HG03064 (cell line): ENCODE results near the gene CLBA1.

Experiments
- ATAC-seq: cut with Tn5 transposase; IDR thresholded peaks from one replicate; pipeline ENCODE4 v1.9.1; 2021; ENCODE audit warnings: low read depth; ENCODE audit not compliant: unreplicated experiment

CLBA1 gene

DNA sequence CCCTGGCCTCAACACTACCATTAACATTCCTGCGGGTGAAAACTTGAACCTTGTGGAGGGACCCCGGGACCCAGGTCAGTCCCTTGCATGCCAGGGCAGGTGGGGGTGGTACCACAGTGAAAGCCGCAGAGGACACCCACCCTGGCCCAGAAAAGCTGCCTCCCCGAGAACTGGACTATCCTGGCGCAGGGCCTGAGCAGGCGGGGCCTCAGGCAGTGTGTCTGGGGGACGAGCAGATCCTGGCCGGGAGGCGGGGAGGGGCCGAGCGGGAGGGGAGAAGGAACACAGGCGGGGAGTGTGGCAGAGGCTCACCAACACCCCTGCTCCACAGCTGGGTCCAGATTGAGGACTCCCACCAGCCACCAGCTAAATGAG, 17.4 kb upstream of the CLBA1 start:
- no peak for ATAC-seq

DNA sequence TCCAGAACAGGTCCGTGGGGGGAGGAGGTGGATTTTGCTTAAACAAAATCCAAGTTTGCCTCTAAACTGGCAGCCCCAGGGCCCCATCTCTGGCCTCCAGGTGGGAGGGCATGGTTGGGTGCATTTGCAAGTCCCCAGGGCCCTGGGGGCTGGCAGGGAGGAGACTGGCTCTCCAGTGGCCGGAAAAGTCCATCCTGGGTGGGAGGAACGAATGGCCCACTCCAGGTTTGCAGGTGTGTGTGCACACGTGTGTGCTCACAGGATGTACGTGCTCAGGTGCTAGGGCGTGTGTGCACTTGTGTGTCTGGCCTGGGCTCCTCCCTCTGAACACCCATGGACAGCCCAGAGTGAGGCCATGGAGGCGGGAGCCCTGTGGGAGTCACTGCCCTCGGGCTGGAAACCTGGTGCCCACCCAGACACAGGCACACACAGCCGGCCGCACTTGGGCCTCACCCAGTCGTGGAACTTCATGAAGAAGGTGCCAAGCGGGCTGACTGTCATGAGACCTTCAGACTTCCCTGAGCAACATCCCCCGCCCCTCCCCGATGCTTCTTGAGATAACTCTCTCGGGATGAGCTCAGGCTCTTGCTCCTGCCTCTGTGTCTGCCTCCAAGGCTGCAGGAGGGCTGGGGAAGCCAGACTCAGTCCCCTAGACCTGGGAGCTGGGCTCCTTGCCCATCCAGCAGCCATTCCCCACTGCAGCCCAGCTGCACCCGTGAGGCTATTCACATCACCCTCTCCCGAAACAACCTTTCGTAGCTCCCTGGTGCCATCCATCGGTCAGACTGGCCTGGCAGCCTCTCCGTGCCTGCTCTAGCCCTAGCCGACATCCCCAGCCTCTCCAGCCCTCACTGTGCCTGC, 16.8 kb upstream of the CLBA1 start:
- ATAC-seq, result no peak

DNA sequence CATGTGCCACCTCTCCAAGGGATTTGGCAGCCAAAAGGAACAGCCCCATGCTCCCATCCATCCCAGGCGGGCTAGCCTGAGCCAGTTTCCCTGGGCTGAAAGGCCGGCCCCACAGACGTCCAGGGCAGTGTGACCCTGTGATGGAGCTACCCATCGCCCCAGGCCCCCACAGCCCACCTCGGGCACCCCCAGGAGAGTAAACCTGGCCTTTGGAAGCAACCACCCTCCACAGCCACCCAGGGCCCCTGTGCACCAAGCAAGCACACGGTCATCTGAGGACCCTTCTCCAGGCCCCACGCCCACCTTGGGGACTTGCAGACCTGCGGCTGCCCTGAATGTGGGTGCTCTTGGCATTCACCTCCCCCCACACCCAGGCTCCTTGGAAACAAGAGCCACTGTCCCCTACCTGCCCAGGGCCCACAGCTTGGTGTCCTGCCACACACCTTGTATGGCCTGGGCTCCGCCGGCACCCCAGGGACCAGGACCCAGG, 15.8 kb upstream of the CLBA1 start:
- no peak for ATAC-seq

DNA sequence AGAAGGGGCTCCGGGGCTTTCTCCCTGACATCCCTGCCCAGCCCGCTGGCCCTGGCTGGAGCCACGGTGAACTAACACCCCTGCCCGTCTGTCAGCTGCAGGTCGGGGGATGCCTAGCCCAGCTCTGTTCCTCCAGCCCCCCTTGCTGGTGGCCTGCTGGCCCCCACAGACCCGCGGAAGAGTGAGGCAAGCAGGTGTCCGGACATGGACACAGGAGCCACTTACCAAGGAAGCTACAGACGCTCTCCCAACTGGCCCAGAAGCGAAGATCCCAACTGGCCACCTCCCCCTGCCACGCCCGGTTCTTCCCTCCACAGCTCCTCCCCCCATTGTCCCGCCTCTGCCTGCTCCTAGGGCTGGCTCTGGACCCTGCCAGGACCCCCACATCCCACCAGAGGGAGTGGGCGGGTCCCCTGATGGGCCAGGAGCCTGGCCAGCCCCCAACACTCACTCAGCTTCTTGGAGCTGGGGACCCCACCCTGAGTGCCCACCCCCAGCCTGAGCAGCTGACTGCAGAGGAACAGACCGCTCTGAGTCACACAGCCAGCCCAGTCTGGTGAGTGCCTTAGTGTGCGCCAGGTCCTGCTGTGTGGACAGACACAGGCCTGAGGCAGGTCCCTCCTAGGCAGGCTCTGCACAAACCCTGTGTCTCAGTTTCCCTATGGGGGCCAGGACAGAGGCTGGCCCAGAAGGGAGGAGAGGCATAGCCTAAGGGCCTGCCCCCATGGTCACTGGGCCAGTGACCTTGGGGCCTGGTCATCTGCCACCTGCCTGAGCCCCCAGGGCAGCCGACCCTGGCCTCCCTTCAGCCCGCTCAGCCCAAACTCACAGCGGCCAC, 15.1 kb upstream of the CLBA1 start:
- no peak for ATAC-seq

DNA sequence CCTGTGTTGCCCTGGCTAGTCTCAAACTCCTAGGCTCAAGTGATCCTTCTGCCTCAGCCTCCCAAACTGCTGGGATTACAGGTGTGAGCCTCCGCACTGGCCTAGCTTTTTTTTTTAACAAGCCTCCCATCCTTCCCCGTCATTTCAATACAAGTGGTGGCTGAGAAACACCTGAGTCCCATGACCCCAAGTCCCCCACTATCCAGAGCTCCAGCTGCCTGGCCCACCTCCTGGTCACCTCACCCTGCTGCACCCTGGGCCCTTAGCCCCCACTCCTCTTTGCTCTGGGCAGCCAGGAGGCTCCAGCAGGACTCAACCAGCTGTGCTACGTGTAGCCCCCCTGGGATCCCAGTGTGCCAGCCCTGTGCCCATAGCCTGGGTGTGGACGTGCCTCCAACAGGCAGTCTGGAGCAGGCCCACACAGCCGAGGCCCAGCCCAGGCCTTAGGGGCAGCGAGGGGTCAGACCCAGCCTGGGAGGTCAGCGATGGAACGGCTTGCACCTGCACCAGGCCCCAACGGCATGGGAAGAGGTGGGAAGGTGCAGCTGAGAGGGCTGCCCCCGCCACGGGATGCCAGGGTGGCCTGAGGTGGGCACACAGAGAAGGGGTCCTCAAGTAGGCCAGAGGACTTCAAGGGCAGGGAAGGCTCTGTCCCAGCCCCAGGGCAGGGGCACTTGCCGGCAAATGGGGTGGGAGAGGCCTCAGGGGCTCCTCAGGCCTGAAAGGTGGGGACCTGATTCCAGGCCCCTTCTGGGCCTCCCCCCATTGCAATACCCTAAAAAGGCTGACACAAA, 13.9 kb upstream of the CLBA1 start:
- ATAC-seq, result no peak

DNA sequence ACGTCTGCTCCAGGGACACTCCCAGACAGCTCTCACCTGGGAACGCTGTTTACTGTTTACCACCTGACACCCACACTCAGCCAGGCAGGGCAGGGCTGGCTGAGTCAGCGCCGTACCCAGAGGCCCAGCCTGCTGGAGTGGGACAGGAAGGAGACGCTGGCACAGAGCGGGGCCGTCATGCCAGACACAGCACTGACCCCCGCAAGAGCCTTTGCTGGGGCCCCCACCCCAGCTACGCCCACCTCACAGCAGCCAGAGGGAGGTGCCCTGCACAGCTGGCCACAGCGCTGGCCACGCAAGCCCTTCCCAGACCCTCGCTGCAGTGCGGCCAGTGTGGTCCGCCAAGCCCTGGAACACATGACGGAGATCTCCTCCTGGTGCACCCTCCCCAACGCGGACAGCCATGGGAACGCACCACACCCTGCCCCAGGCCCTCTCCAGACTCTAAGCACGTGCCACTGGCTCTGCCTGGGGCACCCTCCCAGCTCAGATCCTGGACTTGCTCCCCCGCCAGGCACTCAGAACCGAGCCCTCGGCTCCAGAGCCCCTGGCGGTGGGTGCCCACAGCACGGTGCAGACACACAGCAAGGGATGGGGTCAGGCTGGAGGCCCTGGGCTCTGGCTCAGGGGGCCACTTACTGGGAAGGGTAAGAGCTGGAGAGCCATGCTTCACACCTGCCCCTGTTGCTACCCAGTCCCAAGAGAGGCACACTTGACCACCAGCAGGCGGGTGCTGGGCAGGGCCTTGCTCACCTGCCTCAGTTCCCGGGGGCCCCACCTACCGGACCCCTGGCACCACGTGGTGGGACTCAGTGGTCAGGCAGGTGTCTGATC, 13.1 kb upstream of the CLBA1 start:
- no peak for ATAC-seq

DNA sequence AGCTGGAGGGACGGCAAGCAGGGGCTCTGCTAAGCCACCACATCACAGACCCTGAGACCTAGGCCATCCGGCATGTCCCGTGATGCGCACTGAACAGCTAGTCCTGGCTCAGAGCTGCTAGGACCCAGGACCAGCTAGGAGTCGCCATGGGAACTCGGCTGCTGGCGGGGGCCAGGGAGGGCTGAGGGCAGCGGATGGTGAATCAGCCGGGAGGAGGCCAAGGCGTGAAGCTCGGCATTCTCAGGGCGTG, 12.5 kb upstream of the CLBA1 start:
- no peak for ATAC-seq

DNA sequence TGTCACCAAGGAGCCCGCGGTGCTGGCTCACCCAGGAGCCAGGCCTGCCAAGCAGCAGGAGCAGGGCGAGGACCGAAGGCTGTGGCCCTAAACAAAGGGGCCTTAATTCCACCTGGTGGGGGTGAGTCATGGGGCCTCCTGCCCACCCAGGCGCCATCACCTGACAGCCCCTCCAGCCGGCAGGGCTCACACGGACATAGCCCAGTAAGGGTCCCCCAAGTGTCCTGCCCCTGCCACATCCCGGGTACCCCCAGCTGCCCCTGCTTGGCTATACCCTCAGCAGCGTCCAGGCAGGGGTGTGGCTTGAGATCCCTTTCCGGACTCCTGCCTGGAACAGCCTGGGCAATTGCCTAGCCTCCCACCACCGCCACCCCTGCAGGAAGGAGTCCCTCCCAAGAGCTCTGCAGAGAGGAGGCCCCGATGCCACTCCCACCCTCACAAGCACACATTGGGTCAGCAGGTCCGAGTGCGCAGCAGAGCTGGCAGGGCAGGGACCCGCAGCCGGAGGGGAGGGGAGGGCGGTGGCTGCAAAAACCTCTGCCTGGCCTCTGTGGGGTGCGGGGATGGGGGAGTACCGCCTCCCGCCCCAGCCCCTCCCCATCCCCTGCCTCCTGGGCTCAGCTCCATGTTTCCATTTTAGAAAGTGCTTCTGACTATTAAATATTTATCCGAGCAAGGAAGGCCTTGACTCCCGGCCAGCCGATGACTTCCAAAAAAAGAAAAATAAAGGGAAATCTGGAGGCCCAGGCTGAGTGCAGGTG, 12.0 kb upstream of the CLBA1 start:
- ATAC-seq, result no peak

DNA sequence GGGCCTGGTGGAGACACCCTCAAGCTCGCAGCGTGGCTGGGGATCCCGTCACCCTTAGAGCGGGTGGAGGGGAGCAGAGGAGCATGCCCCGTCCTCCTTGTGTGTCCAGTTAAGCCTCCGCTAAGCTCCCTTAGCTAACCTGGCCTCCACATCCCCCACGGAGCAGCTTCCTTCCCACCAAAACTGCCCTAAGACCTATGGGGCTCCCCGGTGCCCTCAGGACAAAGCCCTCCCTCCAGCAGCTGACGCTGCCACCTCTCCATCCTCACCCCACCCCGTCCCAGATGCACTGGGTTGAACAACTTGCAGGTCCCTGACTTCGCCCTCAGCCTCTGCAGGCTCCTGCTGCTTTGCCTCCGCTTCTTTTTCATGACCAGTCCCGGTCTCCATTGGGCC, 11.4 kb upstream of the CLBA1 start:
- no peak for ATAC-seq

DNA sequence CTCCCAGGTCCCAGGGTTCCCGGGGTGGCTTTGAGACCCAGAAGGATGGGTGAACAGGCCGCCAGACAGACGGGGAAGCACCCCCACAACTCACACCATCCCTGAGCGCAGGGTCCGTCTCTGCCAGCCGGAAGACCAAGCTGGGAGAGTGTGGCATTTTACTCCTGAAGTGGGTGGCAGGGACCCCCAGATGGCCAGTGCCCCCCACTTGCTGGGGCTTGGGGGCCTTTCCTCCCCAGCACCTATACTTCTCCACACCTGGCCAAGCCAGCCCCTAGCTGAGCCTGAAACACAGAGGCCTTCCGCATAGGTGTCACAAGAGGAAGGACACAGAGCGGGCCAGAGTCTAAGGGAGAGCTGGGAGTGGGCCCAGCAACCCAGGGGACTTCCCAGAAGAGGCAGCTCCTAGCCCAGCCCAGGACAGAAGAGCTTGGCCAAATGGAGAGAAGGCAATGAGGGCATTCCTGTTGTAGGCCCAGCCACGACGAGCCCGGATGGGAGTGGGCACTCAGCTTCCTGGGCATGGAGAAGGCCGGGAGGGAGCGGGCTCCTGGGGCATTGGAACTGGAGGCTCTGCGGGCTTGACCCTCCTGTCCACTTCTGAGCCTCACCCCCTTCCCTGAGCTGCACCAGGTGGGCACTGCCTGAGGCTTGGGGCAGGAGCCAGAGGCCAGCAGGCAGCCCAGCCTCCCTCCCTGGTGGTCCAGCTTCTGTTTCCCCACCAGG, 10.8 kb upstream of the CLBA1 start:
- ATAC-seq, result no peak

DNA sequence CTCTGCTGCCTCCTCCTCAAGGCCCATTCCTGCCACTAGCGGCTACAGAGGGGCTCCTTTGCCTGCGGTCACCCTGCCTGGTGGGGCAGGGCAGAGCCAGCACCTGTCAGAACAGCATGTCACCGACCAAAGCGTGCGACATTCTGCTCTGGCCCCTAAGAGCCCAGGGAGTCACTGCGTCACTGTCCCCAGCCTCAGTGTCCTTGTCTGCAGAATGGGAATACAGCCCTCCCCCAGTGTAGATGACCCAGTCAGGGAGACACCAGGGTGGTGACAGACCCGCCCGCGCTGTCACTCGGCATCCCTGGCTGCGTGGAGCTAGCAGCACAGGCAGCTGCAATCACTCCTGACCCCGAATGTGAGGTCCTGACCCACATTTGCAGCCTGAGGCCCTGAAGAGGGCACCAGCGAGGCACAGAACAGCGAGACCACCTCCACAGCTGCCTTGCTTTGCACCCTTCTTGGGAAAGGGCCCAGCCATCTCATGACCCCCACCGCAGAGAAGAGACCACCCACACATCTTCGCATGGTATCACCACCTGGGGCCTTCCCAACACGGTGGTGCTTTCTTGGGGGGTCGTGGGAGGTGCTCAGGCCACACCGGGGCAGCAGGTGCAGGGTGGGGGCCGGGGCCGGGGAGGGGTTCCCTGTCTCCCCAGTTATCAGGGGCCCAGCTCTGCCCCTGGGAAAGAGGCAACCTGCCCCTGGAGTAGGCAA, 9.9 kb upstream of the CLBA1 start:
- no peak for ATAC-seq

DNA sequence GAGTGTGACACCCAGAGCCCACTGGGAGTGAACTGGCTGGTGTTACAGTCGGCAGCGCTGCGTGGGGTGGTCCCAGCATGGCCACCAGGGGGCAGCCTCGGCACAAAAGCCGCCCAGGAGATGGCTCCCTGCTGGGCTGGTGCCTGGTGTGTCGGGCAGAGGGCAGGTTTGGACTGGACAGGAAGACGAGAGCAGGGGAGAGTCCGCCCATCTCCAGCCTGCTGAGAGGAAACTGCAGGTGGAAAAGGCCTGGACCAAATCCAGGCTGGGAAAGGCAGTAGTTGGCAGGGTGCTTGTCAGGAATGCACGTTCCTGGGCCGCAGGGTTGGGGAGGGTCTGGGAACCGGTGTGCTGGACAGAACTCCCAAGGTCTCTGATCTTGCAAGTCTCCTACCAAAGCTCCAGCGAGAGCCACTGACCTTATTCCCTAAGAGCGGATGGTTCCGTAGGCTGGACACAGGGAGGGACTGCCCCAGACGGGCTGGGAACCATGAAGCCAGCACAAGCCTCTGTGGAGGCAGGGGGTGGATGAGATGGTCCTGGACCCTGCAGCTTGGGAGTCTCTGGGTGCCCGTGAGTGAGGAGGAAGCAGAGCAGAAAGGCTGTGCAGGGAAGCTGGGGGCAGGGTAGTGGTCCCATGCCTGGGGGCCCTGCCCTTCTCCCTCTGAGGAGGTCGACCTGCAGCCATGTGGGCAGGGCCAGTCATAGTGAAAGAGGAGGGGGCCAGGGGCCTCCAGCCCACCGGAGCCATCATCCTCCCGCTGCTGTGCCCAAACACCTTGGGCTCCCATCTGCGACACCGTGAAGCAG, 9.2 kb upstream of the CLBA1 start:
- no peak for ATAC-seq

DNA sequence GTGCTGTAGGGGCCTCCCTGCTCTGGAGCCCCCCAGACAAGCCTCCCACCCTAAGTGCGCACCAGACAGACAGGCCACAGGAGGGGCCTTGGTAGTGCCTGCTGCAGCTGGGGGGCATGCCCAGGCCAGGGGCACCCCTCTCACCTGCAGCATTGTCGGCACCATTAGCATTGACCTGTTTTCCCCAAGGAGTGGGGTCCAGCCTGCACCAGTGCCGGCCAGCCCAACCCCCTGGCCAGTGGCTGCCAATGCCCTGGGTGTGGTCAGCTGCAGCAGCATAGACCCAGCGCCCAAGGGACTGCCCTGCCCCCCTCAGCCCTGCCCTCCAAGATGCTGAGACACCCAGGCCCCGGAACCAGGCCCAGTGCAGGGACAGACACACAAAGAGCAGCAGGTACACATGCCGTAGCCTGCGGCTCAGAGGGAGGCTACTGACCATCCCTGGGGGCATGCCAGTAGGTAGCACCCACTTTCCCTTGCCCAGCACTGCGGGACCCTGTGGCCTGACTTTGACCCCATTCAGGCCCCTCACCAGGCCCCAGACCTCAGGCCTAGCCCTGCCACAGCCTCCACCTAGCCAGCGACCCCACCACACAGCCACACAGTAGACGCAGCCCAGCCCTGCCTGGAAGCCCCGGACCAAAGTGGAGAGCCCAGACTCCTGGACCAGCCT, 8.4 kb upstream of the CLBA1 start:
- ATAC-seq, result no peak

DNA sequence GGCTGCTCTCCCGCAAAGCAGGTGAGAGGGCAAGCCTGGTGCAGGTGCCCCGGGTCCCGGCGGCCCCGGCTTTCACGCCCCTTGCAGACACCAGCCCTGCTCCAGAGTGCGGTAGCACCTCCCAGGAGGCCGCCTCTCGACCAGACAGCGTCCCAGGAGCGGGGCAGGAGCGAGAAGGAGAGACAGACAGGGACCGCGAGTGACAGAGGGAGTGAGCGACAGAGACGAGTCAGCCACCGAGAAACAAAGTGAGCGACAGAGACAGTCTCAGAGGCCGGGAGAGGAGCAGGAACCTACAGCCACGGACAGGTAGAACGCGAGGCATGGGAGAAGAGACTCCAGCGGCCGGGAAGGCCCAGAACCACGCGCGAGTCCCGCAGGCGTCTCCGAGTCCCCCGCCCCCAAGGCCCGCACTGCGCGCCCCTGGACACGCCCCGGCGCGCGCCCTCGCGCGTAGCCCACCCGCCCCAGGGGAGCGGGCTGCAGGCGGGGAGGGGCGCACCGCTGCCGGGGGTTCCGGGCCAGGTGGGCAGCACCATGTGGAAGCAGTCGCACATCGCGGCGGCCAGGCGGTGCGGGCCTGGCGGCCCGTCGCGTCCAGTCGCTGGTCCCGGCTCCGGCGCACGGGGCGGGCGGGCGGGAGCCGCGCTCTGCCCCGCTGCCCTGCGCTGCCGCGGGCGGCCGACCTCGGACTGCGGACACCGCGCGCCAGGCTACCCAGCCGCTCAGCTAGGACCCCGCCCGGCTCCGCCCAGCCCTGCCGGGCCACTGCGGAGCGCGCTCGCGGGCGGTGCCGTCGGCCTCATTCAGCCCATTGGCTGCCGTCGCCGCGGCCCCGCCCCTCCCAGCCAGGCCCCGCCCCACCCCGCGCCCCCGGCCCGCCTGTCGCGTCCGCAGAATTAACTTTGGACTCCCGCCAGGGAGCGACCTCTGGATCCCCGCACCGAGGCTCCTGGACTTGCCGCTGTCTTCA, 7.6 kb upstream of the CLBA1 start, which contains the start of gene AHNAK2:
Gene AHNAK2 (minus strand): TSS at position 694 of the 973 bp plus-strand sequence. CDS start 137 bp downstream, at position 557.
- no peak for ATAC-seq

DNA sequence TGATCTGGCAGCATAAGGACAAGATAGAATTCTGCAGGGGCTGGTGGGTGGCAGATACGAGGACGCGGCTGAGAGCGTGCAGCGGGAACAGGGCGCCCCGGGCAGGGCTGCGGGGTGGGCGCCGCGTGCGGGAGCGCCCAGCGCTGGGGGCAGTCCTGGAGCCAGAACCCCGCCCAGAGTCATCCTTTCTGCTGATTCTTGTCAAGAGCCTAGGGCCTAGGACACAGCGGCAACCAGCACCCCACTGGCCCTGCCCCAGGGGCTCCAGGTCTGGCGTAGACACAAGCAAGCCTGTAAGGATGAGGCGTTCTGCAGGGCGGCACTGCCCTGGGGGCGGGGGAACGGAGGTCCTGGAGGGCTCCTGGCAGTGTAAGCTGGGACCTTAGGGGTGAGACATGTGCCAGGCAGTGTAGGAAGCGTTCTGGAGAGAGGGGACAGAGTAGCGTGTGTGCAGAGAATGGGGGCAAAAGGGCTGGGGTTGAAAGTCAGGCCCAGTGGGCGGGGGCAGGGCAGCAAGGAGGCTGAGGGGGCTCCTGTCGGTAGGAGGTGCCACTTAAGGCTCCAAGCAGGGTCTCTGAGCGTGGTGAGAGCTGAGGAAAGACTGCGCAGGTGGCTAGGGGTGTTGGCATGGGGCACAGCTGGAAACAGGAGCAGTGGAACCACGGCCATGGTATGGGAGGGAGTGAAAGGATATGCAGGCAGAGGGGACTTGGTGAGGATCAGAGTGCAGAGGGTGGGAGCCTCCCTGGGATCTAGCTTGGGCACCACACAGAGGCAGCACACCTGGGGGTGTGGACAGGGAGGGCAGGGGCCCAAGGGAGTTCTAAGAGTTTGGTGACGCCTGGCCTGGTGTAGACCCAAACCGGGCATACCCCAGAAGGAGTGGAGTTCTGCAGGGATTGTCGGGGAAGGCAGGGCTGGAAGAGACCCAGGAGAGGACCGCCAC, 6.6 kb upstream of the CLBA1 start:
- ATAC-seq, result no peak
